GM23338 (cell line): Measurements from ENCODE around the gene BIN1. TPM values are rescaled to one million over a fixed set of nuclear protein-coding genes. Genes with fewer than 3 reads are reported as not detected.

ENCODE experiments used
- ATAC-seq: fragments of 200-7000 bp; cut with Tn5 transposase; 3 replicates; pipeline ENCODE4 v1.9.1; 2020
- DNase-seq: peaks from one replicate; pipeline ENCODE4 v3.0.0-alpha.2; 2015; ENCODE audit warnings: low spot score
- H2AFZ ChIP-seq: fragments of 200-600 bp; sonication (generic); 2 replicates; pipeline ENCODE4 v1.8.0; 2016; ENCODE audit warnings: antibody characterized with exemption, mild to moderate bottlenecking, moderate library complexity
- H3F3A ChIP-seq: fragments of 200-600 bp; sonication (generic); replicated peaks from 2 replicates; pipeline ENCODE4 v1.8.0; 2017; ENCODE audit warnings: antibody characterized with exemption, mixed run types, low read depth
- H3K27ac ChIP-seq: fragments of 200-600 bp; sonication (generic); 2 replicates; pipeline ENCODE4 v1.6.1; 2016; ENCODE audit warnings: low read depth
- H3K27me3 ChIP-seq: fragments of 200-600 bp; sonication (generic); 2 replicates; pipeline ENCODE4 v1.8.0; 2016; ENCODE audit warnings: mild to moderate bottlenecking, mixed run types, moderate library complexity; ENCODE audit not compliant: insufficient read depth
- H3K36me3 ChIP-seq: fragments of 200-600 bp; sonication (generic); 2 replicates; pipeline ENCODE4 v1.8.0; 2016; ENCODE audit warnings: mild to moderate bottlenecking; ENCODE audit not compliant: insufficient read depth
- H3K4me1 ChIP-seq: fragments of 200-600 bp; sonication (generic); 2 replicates; pipeline ENCODE4 v1.8.0; 2016; ENCODE audit warnings: mild to moderate bottlenecking, moderate library complexity; ENCODE audit not compliant: insufficient read depth
- H3K4me2 ChIP-seq: fragments of 200-600 bp; sonication (generic); 2 replicates; pipeline ENCODE4 v1.7.1; 2017; ENCODE audit warnings: mixed run types
- H3K4me3 ChIP-seq: fragments of 200-600 bp; sonication (generic); 2 replicates; pipeline ENCODE4 v1.6.1; 2016; ENCODE audit warnings: mixed run types
- H3K79me2 ChIP-seq: fragments of 200-600 bp; sonication (generic); replicated peaks from 2 replicates; pipeline ENCODE4 v1.8.0; 2017; ENCODE audit warnings: mild to moderate bottlenecking; ENCODE audit not compliant: insufficient read depth
- H3K9me2 ChIP-seq: fragments of 200-600 bp; sonication (generic); 2 replicates; pipeline ENCODE4 v1.8.0; 2017; ENCODE audit not compliant: insufficient read depth
- H4K20me1 ChIP-seq: fragments of 200-600 bp; sonication (generic); replicated peaks from 2 replicates; pipeline ENCODE4 v1.8.0; 2017; ENCODE audit warnings: mild to moderate bottlenecking; ENCODE audit not compliant: insufficient read depth
- H3K27ac Mint-ChIP-seq: 2 replicates; pipeline ENCODE4 v1.8.0; 2020; ENCODE audit warnings: inconsistent platforms, mild to moderate bottlenecking, moderate library complexity, mixed read lengths
- H3K27me3 Mint-ChIP-seq: 3 replicates; pipeline ENCODE4 v1.8.0; 2022; ENCODE audit warnings: low read depth, mild to moderate bottlenecking, moderate library complexity, mixed read lengths, inconsistent platforms; ENCODE audit not compliant: insufficient read depth, poor library complexity
- H3K36me3 Mint-ChIP-seq: 3 replicates; pipeline ENCODE4 v1.8.0; 2021; ENCODE audit warnings: low read depth, mild to moderate bottlenecking, inconsistent platforms, moderate library complexity, mixed read lengths
- H3K4me1 Mint-ChIP-seq: 3 replicates; pipeline ENCODE4 v1.8.0; 2020; ENCODE audit warnings: mild to moderate bottlenecking, inconsistent platforms, mixed read lengths
- H3K4me3 Mint-ChIP-seq: 3 replicates; pipeline ENCODE4 v1.8.0; 2021; ENCODE audit warnings: moderate library complexity, mild to moderate bottlenecking, inconsistent platforms, mixed read lengths
- H3K9me3 Mint-ChIP-seq: 3 replicates; pipeline ENCODE4 v1.8.0; 2020; ENCODE audit warnings: moderate library complexity, mild to moderate bottlenecking, inconsistent platforms, mixed read lengths
- CREB1 ChIP-seq: fragments of 250-450 bp; sonication (Bioruptor Pico); IDR thresholded peaks from 2 replicates; pipeline ENCODE4 v1.5.0; 2020; ENCODE audit warnings: low read depth, mild to moderate bottlenecking, moderate library complexity
- EZH2 ChIP-seq: fragments of 200-600 bp; sonication (generic); IDR thresholded peaks from one replicate; pipeline ENCODE4 v1.8.0; 2017; ENCODE audit warnings: antibody characterized with exemption, mild to moderate bottlenecking, low read depth; ENCODE audit not compliant: unreplicated experiment
- EZH2phosphoT487 ChIP-seq: fragments of 200-600 bp; sonication (generic); IDR thresholded peaks from one replicate; pipeline ENCODE4 v1.8.1; 2018; ENCODE audit warnings: antibody characterized with exemption; ENCODE audit not compliant: unreplicated experiment
- JUNB ChIP-seq: IDR thresholded peaks from one replicate; pipeline ENCODE4 v1.6.1; 2016; ENCODE audit warnings: antibody characterized with exemption; ENCODE audit not compliant: unreplicated experiment
- NANOG ChIP-seq: IDR thresholded peaks from 2 replicates; pipeline ENCODE4 v1.6.1; 2016; ENCODE audit warnings: antibody characterized with exemption, borderline replicate concordance
- POLR2AphosphoS5 ChIP-seq: IDR thresholded peaks from 2 replicates; pipeline ENCODE4 v1.6.1; 2016; ENCODE audit warnings: antibody characterized with exemption, low read depth
- STAT1 ChIP-seq: IDR thresholded peaks from one replicate; pipeline ENCODE4 v1.6.1; 2016; ENCODE audit warnings: antibody characterized with exemption; ENCODE audit not compliant: unreplicated experiment
- ZNF114 ChIP-seq: fragments of 250-450 bp; sonication (Bioruptor Pico); IDR thresholded peaks from 2 replicates; pipeline ENCODE4 v1.5.0; 2020; ENCODE audit warnings: mild to moderate bottlenecking, moderate library complexity
- ZNF331 ChIP-seq: fragments of 250-450 bp; sonication (Bioruptor Pico); IDR thresholded peaks from 2 replicates; pipeline ENCODE4 v1.5.0; 2020; ENCODE audit warnings: low read depth, mild to moderate bottlenecking, moderate library complexity
- polyA plus RNA-seq: library from polyadenylated mRNA; unstranded; fragments of >200 nt; fragmentation: Nextera tagmentation; extraction: Ambion mirVana; gene quantifications from 2 replicates; pipeline ENCODE4 v1.2.1, GENCODE V29; 2016
- total RNA-seq: library from RNA; depleted of rRNA; stranded (reverse); fragments of >200 nt; shearing (Covaris generic); gene quantifications from 2 replicates; pipeline ENCODE4 v1.2.3, GENCODE V29; 2014
- TF ChIP-seq, protein P1 (sequence below), 2 experiments: fragments of 200-600 bp in 1 of 2; sonication (generic) in 1 of 2; conservative IDR thresholded peaks; 2 replicates each; pipeline versions ENCODE4 v1.5.1 to v1.6.1; 2016 to 2017; ENCODE audit warnings: antibody characterized with exemption in 2 of 2, low read depth in 2 of 2, mild to moderate bottlenecking in 2 of 2, moderate library complexity in 1 of 2
- TF ChIP-seq, protein P2 (sequence below): IDR thresholded peaks from 2 replicates; pipeline ENCODE4 v1.6.1; 2016; ENCODE audit warnings: antibody characterized with exemption
- TF ChIP-seq, protein P3 (sequence below): fragments of 250-450 bp; sonication (Bioruptor Pico); IDR thresholded peaks from 2 replicates; pipeline ENCODE4 v1.5.0; 2020; ENCODE audit warnings: mild to moderate bottlenecking, moderate library complexity
- TF ChIP-seq, protein P4 (sequence below): IDR thresholded peaks from one replicate; pipeline ENCODE4 v1.6.1; 2018; ENCODE audit warnings: antibody characterized with exemption; ENCODE audit not compliant: unreplicated experiment

BIN1 gene
- total and polyA plus RNA-seq, 2 experiments from 2014 or later, result 30.1 to 56.4 TPM

DNA sequence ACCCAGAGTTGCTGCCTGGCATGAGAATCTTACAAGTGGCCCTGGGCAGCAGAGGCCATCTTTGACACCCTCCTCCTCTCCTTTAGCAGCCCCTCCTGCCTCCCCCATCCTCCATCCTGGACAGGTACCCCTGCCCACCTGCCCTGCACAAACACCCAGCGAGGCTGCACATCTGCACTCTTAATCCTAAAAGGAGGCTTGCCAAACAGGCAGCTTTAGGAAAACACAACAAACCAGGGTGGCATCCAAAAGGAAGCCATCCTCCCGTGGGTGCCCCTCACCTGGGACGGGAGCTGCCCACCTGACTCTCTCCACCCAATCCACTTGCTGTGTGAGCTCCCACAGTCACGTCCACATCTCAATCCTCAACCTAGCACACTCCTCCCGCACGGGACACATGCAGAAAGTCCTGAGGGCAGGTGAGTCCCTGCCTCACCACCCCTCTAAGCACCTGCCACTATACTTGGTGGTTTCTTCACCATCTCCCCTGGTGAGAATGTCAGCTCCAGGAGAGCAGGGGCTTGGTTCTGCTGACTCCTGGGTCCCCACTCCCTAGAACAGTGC is 5.8 kb downstream of the BIN1 start:
- 0 out of 3 replicates have a peak, but pooled peaks cover 5% of the 10 kb centered on the region for H3K36me3 Mint-ChIP-seq
- no peak overlapping the region for H3K27ac Mint-ChIP-seq
- Histone ChIP-seq H3K27ac (no peak overlapping the region), H3K4me2 (no peak overlapping the region), H3K4me1 (peaks cover 16% of the 10 kb centered on the region; the same call in 1 of the 2 replicates), H3K36me3 (no peaks in the 10 kb centered on the region), H2AFZ (no peak overlapping the region), H3K79me2 (peaks cover 54% of the 10 kb centered on the region), H3K27me3 (no peaks in the 10 kb centered on the region), H3K4me3 (no peak overlapping the region), H4K20me1 (peaks cover 3% of the 10 kb centered on the region; the same call in 1 of the 2 replicates), H3K9me2 (no peaks in the 10 kb centered on the region), H3F3A (no peaks in the 10 kb centered on the region)
- TF ChIP-seq ZNF331 (no peak), CREB1 (CRISPR knock-in tag) (no peak), POLR2AphosphoS5 (no peak), EZH2phosphoT487 (no peak), JUNB (no peak), STAT1 (no peak), NANOG (no peak), EZH2 (no peak), ZNF114 (no peak)
- TF ChIP-seq, protein P1, sequence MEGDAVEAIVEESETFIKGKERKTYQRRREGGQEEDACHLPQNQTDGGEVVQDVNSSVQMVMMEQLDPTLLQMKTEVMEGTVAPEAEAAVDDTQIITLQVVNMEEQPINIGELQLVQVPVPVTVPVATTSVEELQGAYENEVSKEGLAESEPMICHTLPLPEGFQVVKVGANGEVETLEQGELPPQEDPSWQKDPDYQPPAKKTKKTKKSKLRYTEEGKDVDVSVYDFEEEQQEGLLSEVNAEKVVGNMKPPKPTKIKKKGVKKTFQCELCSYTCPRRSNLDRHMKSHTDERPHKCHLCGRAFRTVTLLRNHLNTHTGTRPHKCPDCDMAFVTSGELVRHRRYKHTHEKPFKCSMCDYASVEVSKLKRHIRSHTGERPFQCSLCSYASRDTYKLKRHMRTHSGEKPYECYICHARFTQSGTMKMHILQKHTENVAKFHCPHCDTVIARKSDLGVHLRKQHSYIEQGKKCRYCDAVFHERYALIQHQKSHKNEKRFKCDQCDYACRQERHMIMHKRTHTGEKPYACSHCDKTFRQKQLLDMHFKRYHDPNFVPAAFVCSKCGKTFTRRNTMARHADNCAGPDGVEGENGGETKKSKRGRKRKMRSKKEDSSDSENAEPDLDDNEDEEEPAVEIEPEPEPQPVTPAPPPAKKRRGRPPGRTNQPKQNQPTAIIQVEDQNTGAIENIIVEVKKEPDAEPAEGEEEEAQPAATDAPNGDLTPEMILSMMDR (conservative IDR thresholded peaks at IDR 0.05; ENCODE audit: low read depth in 2 of 2), result no peak
- TF ChIP-seq, protein P2, sequence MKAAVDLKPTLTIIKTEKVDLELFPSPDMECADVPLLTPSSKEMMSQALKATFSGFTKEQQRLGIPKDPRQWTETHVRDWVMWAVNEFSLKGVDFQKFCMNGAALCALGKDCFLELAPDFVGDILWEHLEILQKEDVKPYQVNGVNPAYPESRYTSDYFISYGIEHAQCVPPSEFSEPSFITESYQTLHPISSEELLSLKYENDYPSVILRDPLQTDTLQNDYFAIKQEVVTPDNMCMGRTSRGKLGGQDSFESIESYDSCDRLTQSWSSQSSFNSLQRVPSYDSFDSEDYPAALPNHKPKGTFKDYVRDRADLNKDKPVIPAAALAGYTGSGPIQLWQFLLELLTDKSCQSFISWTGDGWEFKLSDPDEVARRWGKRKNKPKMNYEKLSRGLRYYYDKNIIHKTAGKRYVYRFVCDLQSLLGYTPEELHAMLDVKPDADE, result no peak
- TF ChIP-seq, protein P3, sequence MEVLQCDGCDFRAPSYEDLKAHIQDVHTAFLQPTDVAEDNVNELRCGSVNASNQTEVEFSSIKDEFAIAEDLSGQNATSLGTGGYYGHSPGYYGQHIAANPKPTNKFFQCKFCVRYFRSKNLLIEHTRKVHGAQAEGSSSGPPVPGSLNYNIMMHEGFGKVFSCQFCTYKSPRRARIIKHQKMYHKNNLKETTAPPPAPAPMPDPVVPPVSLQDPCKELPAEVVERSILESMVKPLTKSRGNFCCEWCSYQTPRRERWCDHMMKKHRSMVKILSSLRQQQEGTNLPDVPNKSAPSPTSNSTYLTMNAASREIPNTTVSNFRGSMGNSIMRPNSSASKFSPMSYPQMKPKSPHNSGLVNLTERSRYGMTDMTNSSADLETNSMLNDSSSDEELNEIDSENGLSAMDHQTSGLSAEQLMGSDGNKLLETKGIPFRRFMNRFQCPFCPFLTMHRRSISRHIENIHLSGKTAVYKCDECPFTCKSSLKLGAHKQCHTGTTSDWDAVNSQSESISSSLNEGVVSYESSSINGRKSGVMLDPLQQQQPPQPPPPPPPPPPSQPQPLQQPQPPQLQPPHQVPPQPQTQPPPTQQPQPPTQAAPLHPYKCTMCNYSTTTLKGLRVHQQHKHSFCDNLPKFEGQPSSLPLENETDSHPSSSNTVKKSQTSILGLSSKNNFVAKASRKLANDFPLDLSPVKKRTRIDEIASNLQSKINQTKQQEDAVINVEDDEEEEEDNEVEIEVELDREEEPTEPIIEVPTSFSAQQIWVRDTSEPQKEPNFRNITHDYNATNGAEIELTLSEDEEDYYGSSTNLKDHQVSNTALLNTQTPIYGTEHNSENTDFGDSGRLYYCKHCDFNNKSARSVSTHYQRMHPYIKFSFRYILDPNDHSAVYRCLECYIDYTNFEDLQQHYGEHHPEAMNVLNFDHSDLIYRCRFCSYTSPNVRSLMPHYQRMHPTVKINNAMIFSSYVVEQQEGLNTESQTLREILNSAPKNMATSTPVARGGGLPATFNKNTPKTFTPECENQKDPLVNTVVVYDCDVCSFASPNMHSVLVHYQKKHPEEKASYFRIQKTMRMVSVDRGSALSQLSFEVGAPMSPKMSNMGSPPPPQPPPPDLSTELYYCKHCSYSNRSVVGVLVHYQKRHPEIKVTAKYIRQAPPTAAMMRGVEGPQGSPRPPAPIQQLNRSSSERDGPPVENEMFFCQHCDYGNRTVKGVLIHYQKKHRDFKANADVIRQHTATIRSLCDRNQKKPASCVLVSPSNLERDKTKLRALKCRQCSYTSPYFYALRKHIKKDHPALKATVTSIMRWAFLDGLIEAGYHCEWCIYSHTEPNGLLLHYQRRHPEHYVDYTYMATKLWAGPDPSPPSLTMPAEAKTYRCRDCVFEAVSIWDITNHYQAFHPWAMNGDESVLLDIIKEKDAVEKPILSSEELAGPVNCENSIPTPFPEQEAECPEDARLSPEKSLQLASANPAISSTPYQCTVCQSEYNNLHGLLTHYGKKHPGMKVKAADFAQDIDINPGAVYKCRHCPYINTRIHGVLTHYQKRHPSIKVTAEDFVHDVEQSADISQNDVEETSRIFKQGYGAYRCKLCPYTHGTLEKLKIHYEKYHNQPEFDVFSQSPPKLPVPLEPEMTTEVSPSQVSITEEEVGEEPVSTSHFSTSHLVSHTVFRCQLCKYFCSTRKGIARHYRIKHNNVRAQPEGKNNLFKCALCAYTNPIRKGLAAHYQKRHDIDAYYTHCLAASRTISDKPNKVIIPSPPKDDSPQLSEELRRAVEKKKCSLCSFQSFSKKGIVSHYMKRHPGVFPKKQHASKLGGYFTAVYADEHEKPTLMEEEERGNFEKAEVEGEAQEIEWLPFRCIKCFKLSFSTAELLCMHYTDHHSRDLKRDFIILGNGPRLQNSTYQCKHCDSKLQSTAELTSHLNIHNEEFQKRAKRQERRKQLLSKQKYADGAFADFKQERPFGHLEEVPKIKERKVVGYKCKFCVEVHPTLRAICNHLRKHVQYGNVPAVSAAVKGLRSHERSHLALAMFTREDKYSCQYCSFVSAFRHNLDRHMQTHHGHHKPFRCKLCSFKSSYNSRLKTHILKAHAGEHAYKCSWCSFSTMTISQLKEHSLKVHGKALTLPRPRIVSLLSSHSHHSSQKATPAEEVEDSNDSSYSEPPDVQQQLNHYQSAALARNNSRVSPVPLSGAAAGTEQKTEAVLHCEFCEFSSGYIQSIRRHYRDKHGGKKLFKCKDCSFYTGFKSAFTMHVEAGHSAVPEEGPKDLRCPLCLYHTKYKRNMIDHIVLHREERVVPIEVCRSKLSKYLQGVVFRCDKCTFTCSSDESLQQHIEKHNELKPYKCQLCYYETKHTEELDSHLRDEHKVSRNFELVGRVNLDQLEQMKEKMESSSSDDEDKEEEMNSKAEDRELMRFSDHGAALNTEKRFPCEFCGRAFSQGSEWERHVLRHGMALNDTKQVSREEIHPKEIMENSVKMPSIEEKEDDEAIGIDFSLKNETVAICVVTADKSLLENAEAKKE (CRISPR knock-in tag), result no peak
- TF ChIP-seq, protein P4, sequence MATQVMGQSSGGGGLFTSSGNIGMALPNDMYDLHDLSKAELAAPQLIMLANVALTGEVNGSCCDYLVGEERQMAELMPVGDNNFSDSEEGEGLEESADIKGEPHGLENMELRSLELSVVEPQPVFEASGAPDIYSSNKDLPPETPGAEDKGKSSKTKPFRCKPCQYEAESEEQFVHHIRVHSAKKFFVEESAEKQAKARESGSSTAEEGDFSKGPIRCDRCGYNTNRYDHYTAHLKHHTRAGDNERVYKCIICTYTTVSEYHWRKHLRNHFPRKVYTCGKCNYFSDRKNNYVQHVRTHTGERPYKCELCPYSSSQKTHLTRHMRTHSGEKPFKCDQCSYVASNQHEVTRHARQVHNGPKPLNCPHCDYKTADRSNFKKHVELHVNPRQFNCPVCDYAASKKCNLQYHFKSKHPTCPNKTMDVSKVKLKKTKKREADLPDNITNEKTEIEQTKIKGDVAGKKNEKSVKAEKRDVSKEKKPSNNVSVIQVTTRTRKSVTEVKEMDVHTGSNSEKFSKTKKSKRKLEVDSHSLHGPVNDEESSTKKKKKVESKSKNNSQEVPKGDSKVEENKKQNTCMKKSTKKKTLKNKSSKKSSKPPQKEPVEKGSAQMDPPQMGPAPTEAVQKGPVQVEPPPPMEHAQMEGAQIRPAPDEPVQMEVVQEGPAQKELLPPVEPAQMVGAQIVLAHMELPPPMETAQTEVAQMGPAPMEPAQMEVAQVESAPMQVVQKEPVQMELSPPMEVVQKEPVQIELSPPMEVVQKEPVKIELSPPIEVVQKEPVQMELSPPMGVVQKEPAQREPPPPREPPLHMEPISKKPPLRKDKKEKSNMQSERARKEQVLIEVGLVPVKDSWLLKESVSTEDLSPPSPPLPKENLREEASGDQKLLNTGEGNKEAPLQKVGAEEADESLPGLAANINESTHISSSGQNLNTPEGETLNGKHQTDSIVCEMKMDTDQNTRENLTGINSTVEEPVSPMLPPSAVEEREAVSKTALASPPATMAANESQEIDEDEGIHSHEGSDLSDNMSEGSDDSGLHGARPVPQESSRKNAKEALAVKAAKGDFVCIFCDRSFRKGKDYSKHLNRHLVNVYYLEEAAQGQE, result no peak
- DNase-seq (no peak), ATAC-seq (no peak)
- peaks cover 50% of the 10 kb centered on the region for H3K4me1 Mint-ChIP-seq
- no peaks in the 10 kb centered on the region; the same call in 2 of the 3 replicates for H3K9me3 Mint-ChIP-seq
- peaks cover 10% of the 10 kb centered on the region for H3K27me3 Mint-ChIP-seq
- H3K4me3 Mint-ChIP-seq, result no peak overlapping the region
